ENCODE results near the gene DQX1. TPM values are rescaled to one million over a fixed set of nuclear protein-coding genes. Genes with fewer than 3 reads are reported as not detected.

Gene DQX1
- total and polyA plus RNA-seq, 2 of the 4 experiments (the other 2 are of a cell fraction) = 0.07 TPM; not detected in 1

- TF ChIP-seq ELK1 (IDR thresholded peaks at IDR 0.05; ENCODE audit: borderline replicate concordance, low read depth, low read length) = no peak
- no peak for TF ChIP-seq MAZ (IDR thresholded peaks at IDR 0.05; ENCODE audit: borderline replicate concordance, low read depth, low read length)
Measured at GRCh38 chr2:74488643-74489481, 37.2 kb downstream of the DQX1 start (continued).

- ATAC-seq (ENCODE audit: low read depth) = no peak
- TF ChIP-seq CTCF (conservative IDR thresholded peaks at IDR 0.05; ENCODE audit: low read depth, low read length) = no peak
- no peak for TF ChIP-seq MXI1 (IDR thresholded peaks at IDR 0.05; ENCODE audit: borderline replicate concordance, low read depth, low read length)
- no peak for TF ChIP-seq CHD1 (IDR thresholded peaks at IDR 0.05; ENCODE audit: low read depth, low read length)
- no peak for TF ChIP-seq RCOR1 (IDR thresholded peaks at IDR 0.05; ENCODE audit: insufficient replicate concordance, low read length)
- no peak for TF ChIP-seq BHLHE40 (IDR thresholded peaks at IDR 0.05; ENCODE audit: low read depth, low read length)
- TF ChIP-seq NFE2L2 (IDR thresholded peaks at IDR 0.05; ENCODE audit: low read depth, low read length) = no peak
- TF ChIP-seq FOS (IDR thresholded peaks at IDR 0.05; ENCODE audit: low read depth, low read length) = no peak
- TF ChIP-seq SMC3 (IDR thresholded peaks at IDR 0.05; ENCODE audit: low read depth, low read length) = no peak
- no peak for TF ChIP-seq RFX5 (IDR thresholded peaks at IDR 0.05; ENCODE audit: low read depth, low read length)
- TF ChIP-seq USF2 (IDR thresholded peaks at IDR 0.05; ENCODE audit: low read depth, low read length) = no peak
Measured at GRCh38 chr2:74486141-74486540, 39.9 kb downstream of the DQX1 start.

More at GRCh38 chr2:74486141-74486540, 39.9 kb downstream of the DQX1 start:
- Histone ChIP-seq H3K4me3 (ENCODE audit: insufficient read depth, low read depth, low read length) (no peak overlapping the region), H3K56ac (ENCODE audit: extremely low read depth, insufficient read depth, low read length) (no peak overlapping the region), H3K27me3 (ENCODE audit: control insufficient read depth, insufficient read depth, low read length) (no peaks in the 10 kb centered on the region), H3K9me3 (ENCODE audit: control insufficient read depth, insufficient read depth, low read length) (no peaks in the 10 kb centered on the region), H3K9ac (ENCODE audit: low read depth, low read length) (no peak overlapping the region), H3K4me2 (ENCODE audit: low read depth, low read length) (no peak overlapping the region), H3K18ac (ENCODE audit: low read depth, low read length) (no peak overlapping the region), H3K36me3 (ENCODE audit: control insufficient read depth, insufficient read depth, low read length) (peaks cover 16% of the 10 kb centered on the region), H2BK120ac (ENCODE audit: low read depth, low read length) (no peak overlapping the region), H3K14ac (replicated peaks; ENCODE audit: low read depth, low read length) (no peak overlapping the region), H2BK15ac (ENCODE audit: low read depth, low read length) (no peak overlapping the region), H3K4me1 (ENCODE audit: control insufficient read depth, insufficient read depth, low read length) (peaks cover 11% of the 10 kb centered on the region), H3K4ac (ENCODE audit: low read depth, low read length) (no peak overlapping the region), H2BK5ac (ENCODE audit: low read depth, low read length, poor library complexity, severe bottlenecking) (no peak overlapping the region), H3K9me1 (ENCODE audit: insufficient read depth, low read length) (peaks cover 9% of the 10 kb centered on the region; the same call in 1 of the 2 replicates), H3K79me1 (ENCODE audit: low read depth in 1 of 2, low read length in 2 of 2) (peaks cover 22 to 57% of the 10 kb centered on the region in 2 experiments), H4K8ac (ENCODE audit: low read depth in 2 of 2, low read length in 2 of 2) (no peak overlapping the region), H2AK9ac (replicated peaks; ENCODE audit: low read depth, low read length, poor library complexity) (no peak overlapping the region), H2BK20ac (ENCODE audit: low read depth, low read length) (no peak overlapping the region), H3K23ac (ENCODE audit: low read depth, low read length) (no peak overlapping the region), H4K5ac (ENCODE audit: low read depth, low read length) (no peak overlapping the region), H2AFZ (replicated peaks; ENCODE audit: low read length, poor library complexity) (no peak overlapping the region), H2AK5ac (ENCODE audit: low read depth, low read length) (no peak overlapping the region), H3K27ac (ENCODE audit: insufficient read depth, low read length) (no peak overlapping the region), H4K20me1 (ENCODE audit: insufficient read depth, low read length) (peaks cover 3% of the 10 kb centered on the region; the same call in 1 of the 2 replicates), H4K91ac (ENCODE audit: insufficient read depth, low read depth, low read length) (no peak overlapping the region)
- no TSS peak for BruUV-seq (replicated peaks)
- WGBS, 2 experiments (ENCODE audit: extremely low coverage in 2 of 2, insufficient read length in 1 of 2) = 100% methylated on average over 1 of the region's 2 CpGs; no CpG with 5 or more reads in 1 of the 2 experiments
- no peak for DNase-seq
- POLR2A ChIA-PET (ENCODE audit: unreplicated experiment) = no interaction called here
- dilution Hi-C loops (cut with HindIII; ENCODE audit: low sequenced_read_pairs, unreplicated experiment) (no loop called here), in situ Hi-C loops (cut with MboI; ENCODE audit: low sequenced_read_pairs) (loop anchor here (25.0 kb wide), 1 partner anchor 376 kb away; no protein-coding TSS in a partner anchor), intact Hi-C loops (cut with micrococcal nuclease) (no loop called here)
- CTCF ChIA-PET = no interaction called here

Measured in IMR-90 (cell line).